ENCODE measurements around the gene SP5.
"Not testable (repeated sequence)": the region's sequence is repeated elsewhere in the genome, so short reads cannot be mapped to it uniquely, and the experiment has no call there.

Gene SP5

GRCh38 chr2:170715062-170715931 is at the start of gene SP5:
Gene SP5, plus strand, starts transcription at chr2:170715337. Its CDS starts 176 bp downstream, at chr2:170715513.
- DNase-seq, result peak; percentile 52 to 57

- no peak for DNase-seq
Measured at GRCh38 chr2:170665743-170666142, 49.4 kb upstream of the SP5 start.

- no peak for DNase-seq
Measured at GRCh38 chr2:170669909-170670308, 45.2 kb upstream of the SP5 start.

GRCh38 chr2:170670651-170671050 is 44.5 kb upstream of the SP5 start:
- no peak for DNase-seq

- no peak for DNase-seq
Measured at GRCh38 chr2:170671079-170671478, 44.1 kb upstream of the SP5 start.

GRCh38 chr2:170674282-170674681 is 40.9 kb upstream of the SP5 start:
- not testable (repeated sequence) for DNase-seq

- no peak for DNase-seq
Measured at GRCh38 chr2:170675701-170676100, 39.4 kb upstream of the SP5 start.

GRCh38 chr2:170679607-170680079 is 35.5 kb upstream of the SP5 start:
- DNase-seq, result no peak

GRCh38 chr2:170680172-170680941 is 34.8 kb upstream of the SP5 start:
- no peak for DNase-seq

GRCh38 chr2:170681311-170681710 is 33.8 kb upstream of the SP5 start:
- no peak for DNase-seq

GRCh38 chr2:170685591-170685990 is 29.5 kb upstream of the SP5 start:
- no peak for DNase-seq

- DNase-seq, result no peak
Measured at GRCh38 chr2:170689481-170689880, 25.7 kb upstream of the SP5 start.

GRCh38 chr2:170690640-170691039 is 24.5 kb upstream of the SP5 start:
- no peak for DNase-seq

GRCh38 chr2:170694316-170694715 is 20.8 kb upstream of the SP5 start:
- no peak for DNase-seq

GRCh38 chr2:170695521-170696410 is 19.4 kb upstream of the SP5 start:
- no peak for DNase-seq

- no peak for DNase-seq
Measured at GRCh38 chr2:170696948-170697347, 18.2 kb upstream of the SP5 start.

- no peak for DNase-seq
Measured at GRCh38 chr2:170701011-170701410, 14.1 kb upstream of the SP5 start.

- DNase-seq, result no peak
Measured at GRCh38 chr2:170703776-170704476, 11.2 kb upstream of the SP5 start.

- DNase-seq, result no peak
Measured at GRCh38 chr2:170707821-170708795, 7.0 kb upstream of the SP5 start.

- DNase-seq, result no peak
Measured at GRCh38 chr2:170710609-170710979, 4.5 kb upstream of the SP5 start.

- no peak for DNase-seq
Measured at GRCh38 chr2:170711196-170711773, 3.9 kb upstream of the SP5 start.

All from activated T-cell treated with anti-CD3 and anti-CD28 coated beads, Interleukin-2, amount 50 U/mL, for 48 hours (primary cell).